Choroid plexus epithelial cell (primary cell): Measurements from ENCODE around the gene PIGX.
A peak's percentile ranks its signal among the peaks of the same experiment; 100 is the strongest.
"Not testable (repeated sequence)": the region's sequence is repeated elsewhere in the genome, so short reads cannot be mapped to it uniquely, and the experiment has no call there.

Source experiments
- DNase-seq: peaks from one replicate; pipeline ENCODE4 v3.0.0-alpha.2; 2010; ENCODE audit warnings: low read depth
- H3K4me3 ChIP-seq: 2 replicates; pipeline ENCODE4 v1.5.1; 2011; ENCODE audit warnings: low read depth, mild to moderate bottlenecking, control low read depth, low read length, moderate library complexity
- CTCF ChIP-seq: conservative IDR thresholded peaks from 2 replicates; pipeline ENCODE4 v1.5.1; 2011; ENCODE audit warnings: low read depth, mild to moderate bottlenecking, control low read depth, inconsistent platforms, low read length, moderate library complexity

PIGX gene

GRCh38 chr3:196741249-196741889, 29.2 kb downstream of the PIGX start:
- H3K4me3 ChIP-seq: peak overlapping the region; percentile 70
- DNase-seq: no peak
- TF ChIP-seq CTCF: no peak

- DNase-seq, H3K4me3 ChIP-seq: not testable (repeated sequence)
Observed at GRCh38 chr3:196743569-196743968, 31.4 kb downstream of the PIGX start.

GRCh38 chr3:196749125-196749524, 36.9 kb downstream of the PIGX start:
- H3K4me3 ChIP-seq: no peak overlapping the region
- TF ChIP-seq CTCF: no peak
- no peak for DNase-seq

GRCh38 chr3:196753201-196753600, 41.0 kb downstream of the PIGX start:
- DNase-seq: no peak
- no peak for TF ChIP-seq CTCF
- no peak overlapping the region for H3K4me3 ChIP-seq

GRCh38 chr3:196754091-196754981, 42.2 kb downstream of the PIGX start:
- no peak overlapping the region for H3K4me3 ChIP-seq
- no peak for TF ChIP-seq CTCF
- peak; percentile 67 for DNase-seq

- no peak for TF ChIP-seq CTCF
- H3K4me3 ChIP-seq: no peak overlapping the region
- DNase-seq: no peak
Observed at GRCh38 chr3:196756732-196757131, 44.6 kb downstream of the PIGX start.

GRCh38 chr3:196757876-196758739, 45.9 kb downstream of the PIGX start:
- DNase-seq: peak; percentile 88
- H3K4me3 ChIP-seq: no peak overlapping the region
- TF ChIP-seq CTCF: no peak
